Spleen (tissue), 7 donors: ENCODE measurements around the gene TLX2.

Source experiments
- CTCF ChIP-seq, 11 experiments: fragments of 200-600 bp in 7 of 11; fragments of 450-650 bp in 4 of 11; sonication (generic) in 4 of 11; IDR thresholded peaks in 8 of 11; conservative IDR thresholded peaks in 3 of 11; 1 replicate in 7 of 11; 2 replicates in 4 of 11; pipeline versions ENCODE4 v1.4.0 to v1.8.0; 2016 to 2021; ENCODE audit warnings: antibody characterized with exemption in 11 of 11, inconsistent platforms in 4 of 11, mild to moderate bottlenecking in 1 of 11
- POLR2A ChIP-seq, 3 donors: fragments of 450-650 bp; IDR thresholded peaks; one replicate each; pipeline ENCODE4 v1.5.1; 2017; ENCODE audit warnings: antibody characterized with exemption in 3 of 3, mild to moderate bottlenecking in 1 of 3
- donor health status: DM: no; HTN: no; CAD: no; lungs with moderate emphysema.
- donor health status: DM: no; HTN: no; CAD: no.
- donor health status: DM: no; HTN: no; CAD: no.

GRCh38 chr2:74548285-74548899 is 34.1 kb downstream of the TLX2 start:
- TF ChIP-seq CTCF (IDR thresholded peaks at IDR 0.05 in 8 of 11, conservative IDR thresholded peaks at IDR 0.05 in 3 of 11) (no peak), POLR2A (IDR thresholded peaks at IDR 0.05) (no peak)
